Adrenal gland (tissue), 12 donors: ENCODE results near the gene TBXA2R. TPM values are rescaled to one million over a fixed set of nuclear protein-coding genes. Genes with fewer than 3 reads are reported as not detected.
"Not testable (repeated sequence)": the region's sequence is repeated elsewhere in the genome, so short reads cannot be mapped to it uniquely, and the experiment has no call there.

Experiments
- DNase-seq, 7 donors: peaks; one replicate each; pipeline ENCODE4 v3.0.0-alpha.2; 2019 to 2020
- H3K27ac ChIP-seq, 5 donors: fragments of 200-600 bp; sonication (generic) in 4 of 5; 1 replicate in 3 of 5; 2 replicates in 2 of 5; pipeline versions ENCODE4 v1.5.1 to v1.8.0; 2016 to 2020; ENCODE audit warnings: mild to moderate bottlenecking in 1 of 5
- H3K27me3 ChIP-seq: fragments of 200-600 bp; 2 replicates; pipeline ENCODE4 v1.8.0; 2021
- H3K36me3 ChIP-seq, 2 donors: fragments of 200-600 bp; replicated peaks in 1 of 2; 1 replicate in 1 of 2; 2 replicates in 1 of 2; pipeline versions ENCODE4 v1.5.1 to v1.8.0; 2018 to 2022
- H3K4me1 ChIP-seq, 2 donors: fragments of 200-600 bp; replicated peaks in 1 of 2; 1 replicate in 1 of 2; 2 replicates in 1 of 2; pipeline versions ENCODE4 v1.5.1 to v1.8.0; 2018 to 2021
- H3K4me3 ChIP-seq, 4 donors: fragments of 200-600 bp; sonication (generic) in 3 of 4; one replicate each; pipeline ENCODE4 v1.5.1; 2016 to 2018
- H3K9me3 ChIP-seq, 3 donors: fragments of 200-600 bp; sonication (generic) in 1 of 3; replicated peaks in 1 of 3; 1 replicate in 2 of 3; 2 replicates in 1 of 3; pipeline versions ENCODE4 v1.5.1 to v1.8.0; 2016 to 2021
- POLR2A ChIP-seq, 2 donors: fragments of 450-650 bp; IDR thresholded peaks; one replicate each; pipeline ENCODE4 v1.6.1; 2017; ENCODE audit warnings: antibody characterized with exemption in 2 of 2, mild to moderate bottlenecking in 2 of 2, moderate library complexity in 1 of 2
- WGBS, 4 donors: extraction: QIAGEN DNeasy Blood & Tissue Kit in 2 of 4; methylation state at CpG; one replicate each; pipeline versions ENCODE4 v1.1.5 to v1.1.7; 2013 to 2017; 5-methylcytosine and 5-hydroxymethylcytosine counted together
- intact Hi-C, 2 donors: fragments of 100-400 bp; cut with DNase I; formaldehyde crosslinking; loops; one replicate each; pipeline versions ENCODE4 v1.14.1 to v1.15.0; 2022 to 2023
- polyA plus RNA-seq, 3 donors: library from polyadenylated mRNA; stranded (reverse); fragments of 200-250 nt in 2 of 3; fragments of 350-450 nt in 1 of 3; fragmentation: Illumina TruSeq in 1 of 3; extraction: RNeasy Lipid Tissue Mini Kit (QIAGEN cat#74804) in 1 of 3; gene quantifications; one replicate each; pipeline ENCODE4 v1.2.3, GENCODE V29; 2013 to 2014
- total RNA-seq, 9 donors: library from RNA; depleted of rRNA in 4 of 9; stranded (reverse); fragments of >200 nt in 4 of 9; fragments of 120-200 nt in 1 of 9; fragmentation: NEBNext Ultra II Directional in 1 of 9; extraction: Animal tissue kit (Norgen Biotek cat#: 25700) in 1 of 9; gene quantifications; one replicate each; pipeline versions ENCODE4 v1.1.0 to v1.2.4, GENCODE V29; 2013 to 2023
- TF ChIP-seq, protein P1 (sequence below), 6 experiments: fragments of 450-650 bp in 4 of 6; fragments of 200-600 bp in 2 of 6; sonication (generic) in 1 of 6; IDR thresholded peaks; 1 replicate in 5 of 6; 2 replicates in 1 of 6; pipeline versions ENCODE4 v1.5.1 to v1.8.0; 2016 to 2021; ENCODE audit warnings: antibody characterized with exemption in 6 of 6, mild to moderate bottlenecking in 2 of 6, moderate library complexity in 1 of 6
- donor health status: healthy with polysubstance abuse.
- donor health status: Bipolar disorder and iron deficiency.
- donor health status: DM: yes; HTN: yes; CAD: no.
- donor health status: DM: no; HTN: no; CAD: no.
- donor health status: DM: no; HTN: no; CAD: no.
- donor health status: DM: yes; HTN: yes; CAD: no.

Gene TBXA2R
- total and polyA plus RNA-seq, 12 donors: 4.7 to 25.5 (median 12.4) TPM

DNA sequence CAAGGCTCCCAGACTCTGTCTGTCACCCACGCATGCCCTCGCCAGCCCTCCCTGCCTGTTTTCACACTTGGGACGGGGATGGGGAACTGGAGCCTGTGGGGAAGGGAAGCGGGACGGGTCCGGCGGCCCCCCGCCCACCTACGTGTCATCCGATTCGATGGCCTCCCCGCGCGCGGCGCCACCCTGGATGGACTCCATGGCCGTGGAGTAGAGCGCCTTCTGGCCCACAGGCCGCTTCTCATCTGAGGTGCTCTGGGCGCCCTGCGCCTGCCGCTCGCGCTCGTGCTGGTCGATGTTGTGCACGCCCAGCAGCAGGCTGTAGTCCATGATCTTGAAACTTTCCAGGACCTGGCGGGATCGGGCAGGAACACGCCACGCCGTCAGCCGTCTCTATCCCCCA lies 45.0 kb upstream of the TBXA2R start:
- TF ChIP-seq, protein P1, sequence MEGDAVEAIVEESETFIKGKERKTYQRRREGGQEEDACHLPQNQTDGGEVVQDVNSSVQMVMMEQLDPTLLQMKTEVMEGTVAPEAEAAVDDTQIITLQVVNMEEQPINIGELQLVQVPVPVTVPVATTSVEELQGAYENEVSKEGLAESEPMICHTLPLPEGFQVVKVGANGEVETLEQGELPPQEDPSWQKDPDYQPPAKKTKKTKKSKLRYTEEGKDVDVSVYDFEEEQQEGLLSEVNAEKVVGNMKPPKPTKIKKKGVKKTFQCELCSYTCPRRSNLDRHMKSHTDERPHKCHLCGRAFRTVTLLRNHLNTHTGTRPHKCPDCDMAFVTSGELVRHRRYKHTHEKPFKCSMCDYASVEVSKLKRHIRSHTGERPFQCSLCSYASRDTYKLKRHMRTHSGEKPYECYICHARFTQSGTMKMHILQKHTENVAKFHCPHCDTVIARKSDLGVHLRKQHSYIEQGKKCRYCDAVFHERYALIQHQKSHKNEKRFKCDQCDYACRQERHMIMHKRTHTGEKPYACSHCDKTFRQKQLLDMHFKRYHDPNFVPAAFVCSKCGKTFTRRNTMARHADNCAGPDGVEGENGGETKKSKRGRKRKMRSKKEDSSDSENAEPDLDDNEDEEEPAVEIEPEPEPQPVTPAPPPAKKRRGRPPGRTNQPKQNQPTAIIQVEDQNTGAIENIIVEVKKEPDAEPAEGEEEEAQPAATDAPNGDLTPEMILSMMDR (IDR thresholded peaks at IDR 0.05): no peak
- TF ChIP-seq POLR2A (IDR thresholded peaks at IDR 0.05): no peak
- H3K27ac ChIP-seq: no peak overlapping the region
- peaks cover 0 to 45% of the 10 kb centered on the region in 2 donors for H3K36me3 ChIP-seq
- H3K4me3 ChIP-seq: no peak overlapping the region
- intact Hi-C loops: no loop called here
- no peaks in the 10 kb centered on the region for H3K9me3 ChIP-seq
- no peak for DNase-seq
- H3K27me3 ChIP-seq: no peaks in the 10 kb centered on the region
- H3K4me1 ChIP-seq: no peaks in the 10 kb centered on the region
- WGBS, 4 donors: 88 to 98% (median 96%) methylated on average over 15 to 33 of the region's 33 CpGs

- H3K36me3 ChIP-seq: peaks cover 0 to 45% of the 10 kb centered on the region in 2 donors
- DNase-seq: no peak
- no peaks in the 10 kb centered on the region for H3K9me3 ChIP-seq
- no peak overlapping the region for H3K27ac ChIP-seq
- no peak overlapping the region for H3K4me3 ChIP-seq
- TF ChIP-seq, protein P1 (IDR thresholded peaks at IDR 0.05): no peak
- TF ChIP-seq POLR2A (IDR thresholded peaks at IDR 0.05): no peak
- intact Hi-C loops: no loop called here
- H3K27me3 ChIP-seq: no peaks in the 10 kb centered on the region
- H3K4me1 ChIP-seq: no peaks in the 10 kb centered on the region
- WGBS, 4 donors: 90 to 98% (median 96%) methylated on average over 8 to 16 of the region's 16 CpGs
Measured at GRCh38 chr19:3649888-3650287, 43.2 kb upstream of the TBXA2R start.

GRCh38 chr19:3648037-3648905 lies 41.6 kb upstream of the TBXA2R start:
- Histone ChIP-seq H3K4me3 (no peak overlapping the region), H3K9me3 (no peaks in the 10 kb centered on the region), H3K36me3 (peaks cover 0 to 42% of the 10 kb centered on the region in 2 donors), H3K27me3 (no peaks in the 10 kb centered on the region), H3K4me1 (no peaks in the 10 kb centered on the region), H3K27ac (no peak overlapping the region)
- intact Hi-C loops: no loop called here
- WGBS, 4 donors: 94 to 97% (median 95%) methylated on average over 9 to 33 of the region's 33 CpGs
- DNase-seq: no peak
- no peak for TF ChIP-seq POLR2A (IDR thresholded peaks at IDR 0.05)
- TF ChIP-seq, protein P1 (IDR thresholded peaks at IDR 0.05): no peak

- intact Hi-C loops, H3K27me3 ChIP-seq, H3K4me3 ChIP-seq, DNase-seq, H3K27ac ChIP-seq, H3K4me1 ChIP-seq, H3K9me3 ChIP-seq: not testable (repeated sequence)
- WGBS, 4 donors: 72 to 92% (median 92%) methylated on average over 3 to 5 of the region's 5 CpGs
- H3K36me3 ChIP-seq: peaks cover 0 to 30% of the 10 kb centered on the region in 2 donors
Measured at GRCh38 chr19:3647102-3647501, 40.4 kb upstream of the TBXA2R start.
